Testis (tissue), 3 donors: ENCODE data around the gene CNGB1. TPM values are rescaled to one million over a fixed set of nuclear protein-coding genes. Genes with fewer than 3 reads are reported as not detected.

Experiments
- DNase-seq: peaks from one replicate; pipeline ENCODE4 v3.0.0-alpha.2; 2019
- H3K27ac ChIP-seq, 2 donors: fragments of 200-600 bp; sonication (generic); one replicate each; pipeline ENCODE4 v1.5.1; 2019
- H3K27me3 ChIP-seq: fragments of 200-600 bp; sonication (generic); one replicate; pipeline ENCODE4 v1.5.1; 2019
- H3K36me3 ChIP-seq: fragments of 200-600 bp; sonication (generic); one replicate; pipeline ENCODE4 v1.5.1; 2017; ENCODE audit warnings: low read depth; ENCODE audit errors: missing control alignments
- H3K4me1 ChIP-seq: fragments of 200-600 bp; sonication (generic); one replicate; pipeline ENCODE4 v1.5.1; 2019
- H3K4me3 ChIP-seq, 2 donors: fragments of 200-600 bp; sonication (generic); one replicate each; pipeline ENCODE4 v1.5.1; 2017 to 2019
- H3K9me3 ChIP-seq: fragments of 200-600 bp; sonication (generic); one replicate; pipeline ENCODE4 v1.5.1; 2017
- POLR2A ChIP-seq: fragments of 450-650 bp; IDR thresholded peaks from one replicate; pipeline ENCODE4 v1.6.1; 2017; ENCODE audit warnings: antibody characterized with exemption, mild to moderate bottlenecking, moderate library complexity
- WGBS, 2 donors: methylation state at CpG; one replicate each; pipeline ENCODE4 v1.1.5; 2018; 5-methylcytosine and 5-hydroxymethylcytosine counted together
- intact Hi-C: fragments of 100-400 bp; cut with DNase I; formaldehyde crosslinking; loops from one replicate; pipeline ENCODE4 v1.15.1; 2023; ENCODE audit warnings: low total_unique reads
- polyA plus RNA-seq: library from polyadenylated mRNA; stranded (reverse); fragments of 350-450 nt; fragmentation: Illumina TruSeq; extraction: RNeasy Lipid Tissue Mini Kit (QIAGEN cat#74804); gene quantifications from one replicate; pipeline ENCODE4 v1.2.3, GENCODE V29; 2014; ENCODE audit warnings: low read depth, low replicate concordance; ENCODE audit not compliant: insufficient read depth
- total RNA-seq, 2 donors: library from RNA; depleted of rRNA; stranded (reverse); fragments of >200 nt; gene quantifications; one replicate each; pipeline ENCODE4 v1.2.3, GENCODE V29; 2016
- TF ChIP-seq, protein P1 (sequence below), 3 experiments: fragments of 450-650 bp in 2 of 3; fragments of 200-600 bp in 1 of 3; sonication (generic) in 1 of 3; IDR thresholded peaks; one replicate each; pipeline ENCODE4 v1.5.1; 2016 to 2019; ENCODE audit warnings: antibody characterized with exemption in 3 of 3, mild to moderate bottlenecking in 2 of 3, moderate library complexity in 1 of 3

The CNGB1 gene
- total and polyA plus RNA-seq, 3 donors from 2014 or later, result 0.76 to 1.2 (median 0.87) TPM

DNA sequence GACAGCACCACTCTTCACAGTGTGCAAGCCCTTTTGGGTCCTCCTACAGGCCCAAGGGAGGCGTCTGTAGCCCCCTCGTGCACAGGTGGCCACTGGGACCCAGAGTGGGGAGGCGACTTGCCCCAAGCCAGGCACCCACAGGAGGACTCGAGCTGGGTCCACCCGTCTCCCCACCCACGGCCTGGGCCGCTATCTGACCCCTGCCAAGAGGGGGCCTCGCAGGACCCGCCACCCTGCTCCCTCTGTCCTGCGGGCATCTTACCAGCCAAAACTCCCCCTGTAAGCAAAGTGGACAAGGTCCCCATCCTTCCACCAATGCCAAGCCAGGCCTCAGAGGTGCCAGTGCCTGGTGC is 31.1 kb downstream of the CNGB1 start:
- no peak for DNase-seq
- intact Hi-C loops, result no loop called here
- no peaks in the 10 kb centered on the region for H3K4me1 ChIP-seq
- TF ChIP-seq POLR2A, result no peak
- TF ChIP-seq, protein P1, sequence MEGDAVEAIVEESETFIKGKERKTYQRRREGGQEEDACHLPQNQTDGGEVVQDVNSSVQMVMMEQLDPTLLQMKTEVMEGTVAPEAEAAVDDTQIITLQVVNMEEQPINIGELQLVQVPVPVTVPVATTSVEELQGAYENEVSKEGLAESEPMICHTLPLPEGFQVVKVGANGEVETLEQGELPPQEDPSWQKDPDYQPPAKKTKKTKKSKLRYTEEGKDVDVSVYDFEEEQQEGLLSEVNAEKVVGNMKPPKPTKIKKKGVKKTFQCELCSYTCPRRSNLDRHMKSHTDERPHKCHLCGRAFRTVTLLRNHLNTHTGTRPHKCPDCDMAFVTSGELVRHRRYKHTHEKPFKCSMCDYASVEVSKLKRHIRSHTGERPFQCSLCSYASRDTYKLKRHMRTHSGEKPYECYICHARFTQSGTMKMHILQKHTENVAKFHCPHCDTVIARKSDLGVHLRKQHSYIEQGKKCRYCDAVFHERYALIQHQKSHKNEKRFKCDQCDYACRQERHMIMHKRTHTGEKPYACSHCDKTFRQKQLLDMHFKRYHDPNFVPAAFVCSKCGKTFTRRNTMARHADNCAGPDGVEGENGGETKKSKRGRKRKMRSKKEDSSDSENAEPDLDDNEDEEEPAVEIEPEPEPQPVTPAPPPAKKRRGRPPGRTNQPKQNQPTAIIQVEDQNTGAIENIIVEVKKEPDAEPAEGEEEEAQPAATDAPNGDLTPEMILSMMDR (IDR thresholded peaks at IDR 0.05), result no peak
- H3K4me3 ChIP-seq, result no peak overlapping the region
- WGBS, 2 donors, result 93 to 98% methylated on average over 7 to 10 of the region's 10 CpGs
- H3K27ac ChIP-seq, result no peak overlapping the region
- H3K36me3 ChIP-seq, result no peaks in the 10 kb centered on the region
- H3K9me3 ChIP-seq, result no peaks in the 10 kb centered on the region
- no peaks in the 10 kb centered on the region for H3K27me3 ChIP-seq

DNA sequence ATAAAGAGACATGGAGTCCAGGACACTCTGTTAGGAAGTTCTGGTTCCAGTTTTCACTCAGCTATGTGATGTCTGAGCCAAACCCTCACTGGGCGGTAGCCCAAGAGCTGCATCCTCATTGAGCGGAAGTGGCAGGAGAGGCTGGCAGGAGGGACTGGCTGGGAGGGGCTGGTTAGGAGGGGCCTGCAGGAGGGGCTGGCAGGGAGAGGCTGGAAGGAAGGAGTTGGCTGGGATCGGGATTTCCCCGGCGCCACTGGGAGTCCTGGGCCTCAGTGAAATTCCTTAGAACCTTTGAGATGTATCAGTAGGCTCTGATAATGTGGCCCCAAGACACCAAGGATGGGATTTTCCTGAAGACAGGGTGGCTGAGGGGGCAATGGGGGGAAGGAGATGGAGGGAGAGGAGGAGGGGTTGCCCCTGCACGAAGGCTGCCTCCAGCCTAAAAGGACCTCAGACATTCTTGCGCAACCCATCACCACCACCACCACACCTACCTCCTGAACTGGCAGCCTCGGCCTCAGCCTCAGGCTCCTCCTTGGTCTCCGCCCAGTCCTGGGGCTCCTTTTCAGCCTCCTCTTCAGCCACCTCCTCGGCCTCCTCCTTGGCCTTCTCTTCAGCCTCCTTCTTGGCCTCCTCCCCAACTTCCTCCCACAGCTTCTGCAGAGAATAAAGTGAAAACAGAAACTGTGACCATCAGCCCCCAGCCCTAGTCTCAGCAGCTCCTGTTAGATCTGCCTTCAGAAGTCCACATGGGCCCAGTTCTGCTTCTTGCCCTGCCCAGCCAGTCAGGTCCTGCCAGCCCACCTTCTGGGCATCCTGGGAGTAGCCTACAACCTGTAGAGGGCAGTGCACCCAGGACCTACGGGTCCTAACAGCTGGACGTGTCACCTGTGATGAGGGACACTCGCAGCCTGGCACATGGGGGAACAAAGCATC is 31.7 kb downstream of the CNGB1 start:
- H3K4me3 ChIP-seq, result no peak overlapping the region
- intact Hi-C loops, result no loop called here
- 60 to 69% methylated on average over 13 of the region's 13 CpGs for WGBS, 2 donors
- no peaks in the 10 kb centered on the region for H3K4me1 ChIP-seq
- DNase-seq, result peak; percentile 52
- no peak overlapping the region for H3K27ac ChIP-seq
- no peaks in the 10 kb centered on the region for H3K9me3 ChIP-seq
- TF ChIP-seq POLR2A, result no peak
- TF ChIP-seq, protein P1 (IDR thresholded peaks at IDR 0.05), result peak in 1 of 3 experiments; percentile 7
- no peaks in the 10 kb centered on the region for H3K36me3 ChIP-seq
- H3K27me3 ChIP-seq, result no peaks in the 10 kb centered on the region

DNA sequence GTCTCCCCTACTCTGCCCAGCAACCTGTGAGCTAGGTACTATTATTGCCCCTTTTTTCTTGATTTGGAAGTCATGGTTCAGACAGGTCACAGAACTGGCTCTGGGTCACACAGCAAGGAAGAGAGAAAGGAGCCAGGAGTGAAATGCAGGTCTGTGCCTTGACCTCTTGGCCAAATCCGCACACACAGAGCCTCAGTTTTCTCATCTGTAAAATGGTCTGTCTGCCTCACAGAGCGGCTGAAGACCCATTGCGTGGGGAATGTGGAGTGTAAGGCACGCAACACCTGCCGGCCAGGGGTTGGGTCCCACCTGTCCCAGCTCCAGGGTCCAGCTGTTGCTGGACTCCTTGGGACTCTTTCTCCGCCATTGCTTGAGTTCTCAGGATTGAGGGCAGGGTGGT is 32.4 kb downstream of the CNGB1 start:
- DNase-seq, result no peak
- Histone ChIP-seq H3K4me1 (no peaks in the 10 kb centered on the region), H3K4me3 (no peak overlapping the region), H3K36me3 (no peaks in the 10 kb centered on the region), H3K27me3 (no peaks in the 10 kb centered on the region), H3K9me3 (no peaks in the 10 kb centered on the region), H3K27ac (no peak overlapping the region)
- no peak for TF ChIP-seq POLR2A
- TF ChIP-seq, protein P1 (IDR thresholded peaks at IDR 0.05), result no peak
- intact Hi-C loops, result no loop called here
- WGBS, 2 donors, result 85 to 91% methylated on average over 6 of the region's 6 CpGs

DNA sequence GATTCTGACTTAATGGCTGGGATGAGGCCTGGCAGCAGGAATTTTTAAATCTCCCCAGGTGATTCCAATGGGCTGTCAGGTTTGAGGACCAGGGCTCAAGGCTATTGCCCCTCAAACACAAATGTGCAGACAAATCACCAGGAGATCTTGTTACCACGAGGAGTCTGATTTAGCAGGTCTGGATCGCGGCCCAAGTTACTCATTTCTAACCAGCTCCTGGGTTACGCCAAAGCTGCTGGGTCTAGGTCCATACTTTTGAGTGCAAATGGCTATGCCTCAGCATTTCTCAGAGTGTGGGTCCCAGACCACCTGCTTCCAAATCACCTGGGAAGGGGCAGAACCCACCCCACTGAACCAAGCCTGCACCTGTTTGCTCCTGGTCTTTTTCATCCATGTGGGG is 33.1 kb downstream of the CNGB1 start:
- WGBS, 2 donors, result 81 to 86% methylated on average over 1 to 4 of the region's 4 CpGs
- no peaks in the 10 kb centered on the region for H3K27me3 ChIP-seq
- no peak for DNase-seq
- H3K27ac ChIP-seq, result no peak overlapping the region
- intact Hi-C loops, result no loop called here
- H3K9me3 ChIP-seq, result no peaks in the 10 kb centered on the region
- H3K4me3 ChIP-seq, result no peak overlapping the region
- no peaks in the 10 kb centered on the region for H3K36me3 ChIP-seq
- TF ChIP-seq, protein P1 (IDR thresholded peaks at IDR 0.05), result no peak
- no peak for TF ChIP-seq POLR2A
- H3K4me1 ChIP-seq, result no peaks in the 10 kb centered on the region

DNA sequence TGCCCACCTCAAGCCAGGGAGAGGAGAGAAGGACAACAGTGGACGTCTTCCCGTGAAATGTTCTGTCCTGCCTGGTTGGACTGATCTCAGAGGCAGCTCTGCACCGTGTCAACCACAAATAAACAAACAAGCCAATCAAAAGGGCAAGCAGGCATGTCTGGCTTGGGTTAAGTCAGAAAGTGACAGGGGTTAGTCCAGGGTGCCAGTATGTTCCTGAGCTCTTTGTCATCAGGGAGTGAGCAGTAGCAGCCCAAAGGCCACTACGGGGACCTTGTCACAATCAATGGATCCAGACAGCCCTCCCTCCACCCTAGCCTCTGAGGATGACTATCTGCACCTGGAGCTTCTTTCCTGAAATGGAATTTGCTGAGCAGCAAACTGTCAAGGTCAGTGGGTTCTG is 35.0 kb downstream of the CNGB1 start:
- Histone ChIP-seq H3K27me3 (no peaks in the 10 kb centered on the region), H3K9me3 (no peaks in the 10 kb centered on the region), H3K4me3 (no peak overlapping the region), H3K27ac (no peak overlapping the region), H3K36me3 (no peaks in the 10 kb centered on the region), H3K4me1 (no peaks in the 10 kb centered on the region)
- WGBS, 2 donors, result 63 to 67% methylated on average over 4 of the region's 4 CpGs
- DNase-seq, result no peak
- intact Hi-C loops, result no loop called here
- no peak for TF ChIP-seq POLR2A
- TF ChIP-seq, protein P1 (IDR thresholded peaks at IDR 0.05), result no peak
